Liver (tissue), 9 donors: ENCODE measurements around the gene CFAP100. TPM values are rescaled to one million over a fixed set of nuclear protein-coding genes. Genes with fewer than 3 reads are reported as not detected.

Source experiments
- DNase-seq: peaks from one replicate; pipeline ENCODE4 v3.0.0-alpha.2; 2017; ENCODE audit warnings: low spot score
- H3K27ac ChIP-seq, 2 donors: one replicate each; pipeline ENCODE4 v1.7.0; 2013; ENCODE audit warnings: inconsistent platforms in 2 of 2, low read length in 2 of 2, control low read depth in 1 of 2, low read depth in 1 of 2, mild to moderate bottlenecking in 1 of 2
- H3K27me3 ChIP-seq, 4 donors: one replicate each; pipeline versions ENCODE4 v1.6.1 to v1.7.0; 2013; ENCODE audit warnings: low read length in 3 of 4, inconsistent platforms in 1 of 4, mild to moderate bottlenecking in 1 of 4, moderate library complexity in 1 of 4; ENCODE audit not compliant: control insufficient read depth in 4 of 4, insufficient read depth in 4 of 4
- H3K36me3 ChIP-seq, 4 donors: one replicate each; pipeline versions ENCODE4 v1.6.1 to v1.7.0; 2013; ENCODE audit warnings: low read length in 3 of 4, mild to moderate bottlenecking in 3 of 4, low read depth in 1 of 4, moderate library complexity in 1 of 4; ENCODE audit not compliant: control insufficient read depth in 4 of 4, insufficient read depth in 3 of 4
- H3K4me1 ChIP-seq, 4 donors: one replicate each; pipeline versions ENCODE4 v1.6.1 to v1.7.0; 2013; ENCODE audit warnings: low read length in 3 of 4, mild to moderate bottlenecking in 3 of 4, moderate library complexity in 1 of 4; ENCODE audit not compliant: control insufficient read depth in 4 of 4, insufficient read depth in 4 of 4
- H3K4me3 ChIP-seq, 3 donors: one replicate each; pipeline versions ENCODE4 v1.6.1 to v1.7.0; 2013; ENCODE audit warnings: low read length in 3 of 3, control low read depth in 1 of 3, low read depth in 1 of 3, mild to moderate bottlenecking in 1 of 3
- H3K9ac ChIP-seq, 2 donors: one replicate each; pipeline ENCODE4 v1.7.0; 2013; ENCODE audit warnings: low read length in 2 of 2, mild to moderate bottlenecking in 2 of 2, moderate library complexity in 2 of 2, control low read depth in 1 of 2, low read depth in 1 of 2
- H3K9me3 ChIP-seq, 4 donors: one replicate each; pipeline versions ENCODE4 v1.6.1 to v1.7.0; 2013; ENCODE audit warnings: low read length in 3 of 4; ENCODE audit not compliant: control insufficient read depth in 4 of 4
- EGR1 ChIP-seq, 2 donors: IDR thresholded peaks; 2 replicates each; pipeline ENCODE4 v1.6.1; 2016 to 2018; ENCODE audit warnings: antibody characterized with exemption in 2 of 2, low read depth in 2 of 2
- FOXA1 ChIP-seq: IDR thresholded peaks from 2 replicates; pipeline ENCODE4 v1.6.1; 2016; ENCODE audit warnings: antibody characterized with exemption
- FOXA2 ChIP-seq: IDR thresholded peaks from 2 replicates; pipeline ENCODE4 v1.6.1; 2016; ENCODE audit warnings: antibody characterized with exemption
- GABPA ChIP-seq, 2 donors: IDR thresholded peaks in 1 of 2; conservative IDR thresholded peaks in 1 of 2; 2 replicates each; pipeline ENCODE4 v1.6.1; 2016; ENCODE audit warnings: antibody characterized with exemption in 2 of 2, mild to moderate bottlenecking in 1 of 2, moderate library complexity in 1 of 2
- HNF4A ChIP-seq, 2 donors: conservative IDR thresholded peaks; 2 replicates each; pipeline ENCODE4 v1.6.1; 2016; ENCODE audit warnings: antibody characterized with exemption in 2 of 2, mild to moderate bottlenecking in 2 of 2
- HNF4G ChIP-seq: IDR thresholded peaks from 2 replicates; pipeline ENCODE4 v1.6.1; 2016; ENCODE audit warnings: antibody characterized with exemption
- JUND ChIP-seq, 2 donors: IDR thresholded peaks; 2 replicates each; pipeline ENCODE4 v1.6.1; 2016; ENCODE audit warnings: antibody characterized with exemption in 2 of 2
- NR2F2 ChIP-seq: IDR thresholded peaks from 2 replicates; pipeline ENCODE4 v1.6.1; 2016; ENCODE audit warnings: antibody characterized with exemption
- RAD21 ChIP-seq, 2 donors: IDR thresholded peaks; 2 replicates each; pipeline ENCODE4 v1.6.1; 2016; ENCODE audit warnings: antibody characterized with exemption in 2 of 2, mild to moderate bottlenecking in 2 of 2
- SP1 ChIP-seq: IDR thresholded peaks from 2 replicates; pipeline ENCODE4 v1.6.1; 2018; ENCODE audit warnings: antibody characterized with exemption, mild to moderate bottlenecking
- TAF1 ChIP-seq: conservative IDR thresholded peaks from 2 replicates; pipeline ENCODE4 v1.6.1; 2016; ENCODE audit warnings: antibody characterized with exemption, mild to moderate bottlenecking
- YY1 ChIP-seq: IDR thresholded peaks from 2 replicates; pipeline ENCODE4 v1.6.1; 2016; ENCODE audit warnings: antibody characterized with exemption, mild to moderate bottlenecking
- WGBS: extraction: QIAGEN DNeasy Blood & Tissue Kit; methylation state at CpG from one replicate; pipeline ENCODE4 v1.1.7; 2013; 5-methylcytosine and 5-hydroxymethylcytosine counted together
- polyA plus RNA-seq, 2 donors: library from polyadenylated mRNA; stranded (reverse) in 1 of 2; unstranded in 1 of 2; fragments of 200-250 nt in 1 of 2; fragments of >200 nt in 1 of 2; fragmentation: Nextera tagmentation in 1 of 2; extraction: Ambion mirVana in 1 of 2; gene quantifications; one replicate each; pipeline versions ENCODE4 v1.2.1 to v1.2.3, GENCODE V29; 2013 to 2015
- total RNA-seq, 2 donors: library from RNA; depleted of rRNA; stranded (reverse); fragments of >200 nt; gene quantifications; one replicate each; pipeline ENCODE4 v1.2.3, GENCODE V29; 2014
- TF ChIP-seq, protein P1 (sequence below): fragments of 150-350 bp; IDR thresholded peaks from 2 replicates; pipeline ENCODE4 v1.5.1; 2017; ENCODE audit warnings: improper control_type of control experiment, low read depth, low read length; ENCODE audit not compliant: missing input control
- TF ChIP-seq, protein P2 (sequence below): IDR thresholded peaks from 2 replicates; pipeline ENCODE4 v1.6.1; 2016; ENCODE audit warnings: antibody characterized with exemption
- TF ChIP-seq, protein P3 (sequence below): IDR thresholded peaks from 2 replicates; pipeline ENCODE4 v1.6.1; 2016; ENCODE audit warnings: antibody characterized with exemption
- TF ChIP-seq, protein P4 (sequence below): IDR thresholded peaks from 2 replicates; pipeline ENCODE4 v1.6.1; 2016; ENCODE audit warnings: antibody characterized with exemption
- TF ChIP-seq, protein P5 (sequence below): IDR thresholded peaks from 2 replicates; pipeline ENCODE4 v1.6.1; 2016; ENCODE audit warnings: antibody characterized with exemption, mild to moderate bottlenecking
- donor health status: healthy.
- donor health status: healthy.
- donor health status: healthy.
- donor health status: healthy.
- donor health status: healthy.

CFAP100 gene
- total and polyA plus RNA-seq, 4 donors: not detected

DNA sequence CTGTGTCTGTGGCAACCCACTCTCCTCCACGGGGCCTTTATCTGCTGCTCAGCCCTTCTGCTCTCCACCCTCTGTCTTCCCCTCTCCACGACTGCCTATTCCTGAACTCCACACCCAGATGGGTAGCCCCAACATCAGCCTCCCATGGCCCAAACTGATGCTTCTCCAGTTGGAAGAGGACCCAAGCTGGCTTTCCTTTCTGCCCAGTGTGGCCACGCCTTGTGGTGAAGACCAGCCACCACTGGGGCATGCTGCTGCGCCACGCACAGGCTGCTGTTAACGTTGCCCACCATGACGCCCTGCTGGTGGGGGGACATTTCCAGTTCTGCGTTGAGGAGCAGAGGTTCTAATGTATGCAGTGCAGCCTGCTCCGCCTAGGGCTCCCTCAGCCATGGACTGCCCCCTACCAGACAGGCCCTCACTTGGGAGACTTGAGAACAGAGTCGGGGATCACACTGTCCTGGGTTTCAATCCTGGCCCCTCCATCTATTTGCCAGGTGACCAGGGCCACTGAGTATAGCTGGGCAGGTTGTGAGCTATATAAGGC is 26.9 kb downstream of the CFAP100 start:
- H3K36me3 ChIP-seq: no peaks in the 10 kb centered on the region
- no peaks in the 10 kb centered on the region for H3K4me1 ChIP-seq
- no peaks in the 10 kb centered on the region for H3K27me3 ChIP-seq
- H3K27ac ChIP-seq: no peak overlapping the region
- TF ChIP-seq, protein P1, sequence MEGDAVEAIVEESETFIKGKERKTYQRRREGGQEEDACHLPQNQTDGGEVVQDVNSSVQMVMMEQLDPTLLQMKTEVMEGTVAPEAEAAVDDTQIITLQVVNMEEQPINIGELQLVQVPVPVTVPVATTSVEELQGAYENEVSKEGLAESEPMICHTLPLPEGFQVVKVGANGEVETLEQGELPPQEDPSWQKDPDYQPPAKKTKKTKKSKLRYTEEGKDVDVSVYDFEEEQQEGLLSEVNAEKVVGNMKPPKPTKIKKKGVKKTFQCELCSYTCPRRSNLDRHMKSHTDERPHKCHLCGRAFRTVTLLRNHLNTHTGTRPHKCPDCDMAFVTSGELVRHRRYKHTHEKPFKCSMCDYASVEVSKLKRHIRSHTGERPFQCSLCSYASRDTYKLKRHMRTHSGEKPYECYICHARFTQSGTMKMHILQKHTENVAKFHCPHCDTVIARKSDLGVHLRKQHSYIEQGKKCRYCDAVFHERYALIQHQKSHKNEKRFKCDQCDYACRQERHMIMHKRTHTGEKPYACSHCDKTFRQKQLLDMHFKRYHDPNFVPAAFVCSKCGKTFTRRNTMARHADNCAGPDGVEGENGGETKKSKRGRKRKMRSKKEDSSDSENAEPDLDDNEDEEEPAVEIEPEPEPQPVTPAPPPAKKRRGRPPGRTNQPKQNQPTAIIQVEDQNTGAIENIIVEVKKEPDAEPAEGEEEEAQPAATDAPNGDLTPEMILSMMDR: no peak
- TF ChIP-seq YY1: no peak
- no peak for TF ChIP-seq NR2F2
- no peak for TF ChIP-seq JUND (IDR thresholded peaks at IDR 0.05)
- TF ChIP-seq SP1: no peak
- TF ChIP-seq HNF4A (conservative IDR thresholded peaks at IDR 0.05): no peak
- TF ChIP-seq, protein P2, sequence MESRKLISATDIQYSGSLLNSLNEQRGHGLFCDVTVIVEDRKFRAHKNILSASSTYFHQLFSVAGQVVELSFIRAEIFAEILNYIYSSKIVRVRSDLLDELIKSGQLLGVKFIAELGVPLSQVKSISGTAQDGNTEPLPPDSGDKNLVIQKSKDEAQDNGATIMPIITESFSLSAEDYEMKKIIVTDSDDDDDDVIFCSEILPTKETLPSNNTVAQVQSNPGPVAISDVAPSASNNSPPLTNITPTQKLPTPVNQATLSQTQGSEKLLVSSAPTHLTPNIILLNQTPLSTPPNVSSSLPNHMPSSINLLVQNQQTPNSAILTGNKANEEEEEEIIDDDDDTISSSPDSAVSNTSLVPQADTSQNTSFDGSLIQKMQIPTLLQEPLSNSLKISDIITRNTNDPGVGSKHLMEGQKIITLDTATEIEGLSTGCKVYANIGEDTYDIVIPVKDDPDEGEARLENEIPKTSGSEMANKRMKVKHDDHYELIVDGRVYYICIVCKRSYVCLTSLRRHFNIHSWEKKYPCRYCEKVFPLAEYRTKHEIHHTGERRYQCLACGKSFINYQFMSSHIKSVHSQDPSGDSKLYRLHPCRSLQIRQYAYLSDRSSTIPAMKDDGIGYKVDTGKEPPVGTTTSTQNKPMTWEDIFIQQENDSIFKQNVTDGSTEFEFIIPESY: no peak
- TF ChIP-seq HNF4G: no peak
- no peak overlapping the region for H3K4me3 ChIP-seq
- WGBS: 82% methylated on average over 10 of the region's 10 CpGs
- H3K9ac ChIP-seq: no peak overlapping the region
- H3K9me3 ChIP-seq: peaks cover 0 to 4% (median under 1%) of the 10 kb centered on the region in 4 donors
- no peak for DNase-seq

DNA sequence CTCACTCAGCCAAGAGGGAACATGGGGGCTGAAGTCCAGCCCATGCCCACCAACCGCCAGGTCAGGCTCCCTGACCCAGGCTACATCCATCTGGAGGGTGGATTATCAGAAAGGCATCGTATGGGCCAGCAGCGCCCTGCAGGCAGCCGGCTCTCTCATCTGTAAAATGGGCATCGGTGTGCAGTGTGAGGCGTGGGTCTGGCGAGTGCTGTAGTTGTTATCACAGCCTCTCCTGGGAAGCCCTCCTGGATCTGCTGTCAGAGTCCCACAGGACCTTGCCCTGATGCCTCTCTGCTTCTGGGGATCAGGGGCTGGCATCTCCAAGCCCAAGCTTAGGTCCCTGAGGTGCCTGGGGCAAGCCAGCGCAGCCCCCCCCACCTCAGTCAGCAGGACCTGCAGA is 27.4 kb downstream of the CFAP100 start:
- DNase-seq: no peak
- no peaks in the 10 kb centered on the region for H3K27me3 ChIP-seq
- H3K9me3 ChIP-seq: peaks cover 0 to 4% (median under 1%) of the 10 kb centered on the region in 4 donors
- TF ChIP-seq, protein P3, sequence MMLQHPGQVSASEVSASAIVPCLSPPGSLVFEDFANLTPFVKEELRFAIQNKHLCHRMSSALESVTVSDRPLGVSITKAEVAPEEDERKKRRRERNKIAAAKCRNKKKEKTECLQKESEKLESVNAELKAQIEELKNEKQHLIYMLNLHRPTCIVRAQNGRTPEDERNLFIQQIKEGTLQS: no peak
- TF ChIP-seq, protein P4, sequence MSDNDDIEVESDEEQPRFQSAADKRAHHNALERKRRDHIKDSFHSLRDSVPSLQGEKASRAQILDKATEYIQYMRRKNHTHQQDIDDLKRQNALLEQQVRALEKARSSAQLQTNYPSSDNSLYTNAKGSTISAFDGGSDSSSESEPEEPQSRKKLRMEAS: no peak
- TF ChIP-seq SP1 (no peak), FOXA2 (no peak), FOXA1 (no peak), HNF4A (conservative IDR thresholded peaks at IDR 0.05) (no peak), EGR1 (IDR thresholded peaks at IDR 0.05; ENCODE audit: low read depth in 2 of 2) (no peak), JUND (IDR thresholded peaks at IDR 0.05) (no peak), TAF1 (no peak), GABPA (IDR thresholded peaks at IDR 0.05 in 1 of 2, conservative IDR thresholded peaks at IDR 0.05 in 1 of 2) (no peak), RAD21 (IDR thresholded peaks at IDR 0.05) (no peak), HNF4G (no peak)
- TF ChIP-seq, protein P5, sequence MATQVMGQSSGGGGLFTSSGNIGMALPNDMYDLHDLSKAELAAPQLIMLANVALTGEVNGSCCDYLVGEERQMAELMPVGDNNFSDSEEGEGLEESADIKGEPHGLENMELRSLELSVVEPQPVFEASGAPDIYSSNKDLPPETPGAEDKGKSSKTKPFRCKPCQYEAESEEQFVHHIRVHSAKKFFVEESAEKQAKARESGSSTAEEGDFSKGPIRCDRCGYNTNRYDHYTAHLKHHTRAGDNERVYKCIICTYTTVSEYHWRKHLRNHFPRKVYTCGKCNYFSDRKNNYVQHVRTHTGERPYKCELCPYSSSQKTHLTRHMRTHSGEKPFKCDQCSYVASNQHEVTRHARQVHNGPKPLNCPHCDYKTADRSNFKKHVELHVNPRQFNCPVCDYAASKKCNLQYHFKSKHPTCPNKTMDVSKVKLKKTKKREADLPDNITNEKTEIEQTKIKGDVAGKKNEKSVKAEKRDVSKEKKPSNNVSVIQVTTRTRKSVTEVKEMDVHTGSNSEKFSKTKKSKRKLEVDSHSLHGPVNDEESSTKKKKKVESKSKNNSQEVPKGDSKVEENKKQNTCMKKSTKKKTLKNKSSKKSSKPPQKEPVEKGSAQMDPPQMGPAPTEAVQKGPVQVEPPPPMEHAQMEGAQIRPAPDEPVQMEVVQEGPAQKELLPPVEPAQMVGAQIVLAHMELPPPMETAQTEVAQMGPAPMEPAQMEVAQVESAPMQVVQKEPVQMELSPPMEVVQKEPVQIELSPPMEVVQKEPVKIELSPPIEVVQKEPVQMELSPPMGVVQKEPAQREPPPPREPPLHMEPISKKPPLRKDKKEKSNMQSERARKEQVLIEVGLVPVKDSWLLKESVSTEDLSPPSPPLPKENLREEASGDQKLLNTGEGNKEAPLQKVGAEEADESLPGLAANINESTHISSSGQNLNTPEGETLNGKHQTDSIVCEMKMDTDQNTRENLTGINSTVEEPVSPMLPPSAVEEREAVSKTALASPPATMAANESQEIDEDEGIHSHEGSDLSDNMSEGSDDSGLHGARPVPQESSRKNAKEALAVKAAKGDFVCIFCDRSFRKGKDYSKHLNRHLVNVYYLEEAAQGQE: no peak
- TF ChIP-seq, protein P1: no peak
- H3K4me3 ChIP-seq: no peak overlapping the region
- H3K4me1 ChIP-seq: no peaks in the 10 kb centered on the region
- H3K9ac ChIP-seq: no peak overlapping the region
- no peak overlapping the region for H3K27ac ChIP-seq
- H3K36me3 ChIP-seq: no peaks in the 10 kb centered on the region
- WGBS: 92% methylated on average over 8 of the region's 8 CpGs
